Stimulated activated CD8-positive, alpha-beta memory T cell treated with anti-CD3 and anti-CD28 coated beads, Interleukin-7, amount 100 ng/mL, for 24 hours (primary cell): ENCODE data around the gene LRRC8C.
A peak's percentile ranks its signal among the peaks of the same experiment; 100 is the strongest.
"Not testable (repeated sequence)": the region's sequence is repeated elsewhere in the genome, so short reads cannot be mapped to it uniquely, and the experiment has no call there.

Source experiments
- DNase-seq: peaks from one replicate; pipeline ENCODE4 v3.0.0-alpha.2; 2020; ENCODE audit warnings: low read depth

The LRRC8C gene

DNA sequence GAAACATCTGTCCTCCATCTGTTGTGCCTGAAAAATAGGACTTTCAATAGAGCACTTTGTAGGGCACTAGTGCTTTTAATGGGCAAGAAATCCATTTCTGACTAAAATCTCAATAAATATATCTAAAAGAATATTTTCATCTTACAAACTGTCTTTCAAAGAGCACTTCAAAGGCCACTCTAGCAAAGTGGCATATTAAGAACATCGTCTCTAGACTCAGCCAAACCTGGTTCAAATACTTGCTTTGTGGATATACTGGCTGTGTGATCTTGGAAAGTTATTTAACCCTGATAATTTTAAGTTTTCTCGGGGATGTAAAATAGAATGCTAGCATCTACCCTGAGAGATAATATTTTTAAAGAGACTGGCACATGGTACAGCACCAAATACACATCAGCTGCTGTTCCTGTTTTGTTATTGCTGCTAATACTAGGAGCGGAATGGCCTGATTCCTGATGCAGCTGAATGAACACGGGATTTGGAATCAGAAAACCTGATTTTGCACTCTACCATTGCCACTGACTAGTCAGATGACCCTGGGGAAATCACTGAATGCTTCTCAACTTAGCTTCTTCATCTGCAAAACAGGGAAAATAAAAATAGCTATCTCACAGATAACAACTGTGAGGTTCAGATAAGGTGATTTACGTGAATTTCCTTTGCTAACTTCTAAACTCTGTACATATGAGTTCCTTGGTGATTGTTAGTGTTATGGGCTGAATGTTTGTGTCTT is 25.2 kb upstream of the LRRC8C start:
- DNase-seq = no peak

DNA sequence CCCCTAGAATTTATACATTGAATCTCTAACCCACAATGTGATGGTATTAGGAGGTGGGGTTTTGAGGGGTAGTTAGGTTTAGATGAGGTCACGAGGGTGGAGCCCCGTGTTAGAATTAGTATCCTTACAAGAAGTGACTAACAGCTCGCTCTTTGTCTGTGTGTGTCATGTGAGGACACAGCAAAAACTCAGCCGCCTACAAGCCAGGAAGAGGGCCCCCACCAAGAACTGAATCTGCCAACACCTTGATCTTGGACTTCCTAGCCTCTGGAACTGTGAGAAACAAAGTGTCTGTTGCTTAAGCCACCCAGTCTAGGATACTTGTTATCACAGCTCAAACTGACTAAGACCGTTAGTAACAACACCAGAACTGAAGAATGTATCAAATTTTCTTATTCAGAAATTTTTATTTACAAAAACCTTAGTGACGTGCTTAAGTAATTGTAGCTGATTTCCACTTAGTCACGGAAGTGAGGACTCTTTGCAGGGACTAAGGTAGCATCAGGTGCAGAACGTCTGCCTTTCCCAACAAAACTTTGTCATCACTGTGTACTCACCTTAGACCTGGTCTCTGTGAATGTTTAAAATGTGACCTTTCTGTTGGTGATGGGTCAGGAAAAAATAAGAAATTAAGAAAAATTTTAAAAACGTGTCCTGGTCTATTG is 24.5 kb upstream of the LRRC8C start:
- peak; percentile 44 for DNase-seq

DNA sequence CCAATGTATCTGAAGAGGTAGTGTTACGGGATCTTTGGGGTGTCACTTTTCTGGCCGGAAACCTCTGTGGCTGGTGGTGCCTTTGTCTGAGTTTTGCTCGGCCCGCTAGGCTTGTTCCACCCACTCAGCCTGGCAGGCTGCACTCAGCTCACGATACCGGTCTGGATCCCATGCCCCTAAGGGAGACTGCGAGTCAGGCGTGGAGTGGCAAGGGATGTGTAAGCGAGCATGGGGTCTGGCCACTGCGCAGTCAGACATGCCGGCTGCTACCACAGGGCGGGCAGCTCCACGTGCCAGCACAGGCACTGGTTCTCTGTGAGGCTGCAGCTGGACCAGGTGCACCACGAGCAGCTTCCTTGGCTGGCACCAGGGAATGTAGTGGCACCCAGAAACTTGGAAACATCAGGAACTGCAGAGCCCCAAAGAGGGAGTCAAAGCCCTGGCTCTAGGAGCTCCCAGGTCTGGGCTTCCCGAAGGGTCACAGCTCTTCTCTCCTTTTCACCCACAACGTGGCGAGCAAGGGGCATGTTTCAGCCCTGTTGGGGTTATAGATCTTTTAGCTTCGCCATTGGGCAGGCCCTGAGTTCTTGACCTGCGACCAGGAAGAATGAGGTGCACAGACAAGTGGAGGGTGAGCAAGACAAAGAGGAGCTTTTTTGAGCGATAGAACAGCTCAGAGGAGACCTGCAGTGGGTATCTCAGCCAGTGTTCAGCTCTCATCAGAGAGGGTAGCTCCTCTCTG is 23.8 kb upstream of the LRRC8C start:
- no peak for DNase-seq

DNA sequence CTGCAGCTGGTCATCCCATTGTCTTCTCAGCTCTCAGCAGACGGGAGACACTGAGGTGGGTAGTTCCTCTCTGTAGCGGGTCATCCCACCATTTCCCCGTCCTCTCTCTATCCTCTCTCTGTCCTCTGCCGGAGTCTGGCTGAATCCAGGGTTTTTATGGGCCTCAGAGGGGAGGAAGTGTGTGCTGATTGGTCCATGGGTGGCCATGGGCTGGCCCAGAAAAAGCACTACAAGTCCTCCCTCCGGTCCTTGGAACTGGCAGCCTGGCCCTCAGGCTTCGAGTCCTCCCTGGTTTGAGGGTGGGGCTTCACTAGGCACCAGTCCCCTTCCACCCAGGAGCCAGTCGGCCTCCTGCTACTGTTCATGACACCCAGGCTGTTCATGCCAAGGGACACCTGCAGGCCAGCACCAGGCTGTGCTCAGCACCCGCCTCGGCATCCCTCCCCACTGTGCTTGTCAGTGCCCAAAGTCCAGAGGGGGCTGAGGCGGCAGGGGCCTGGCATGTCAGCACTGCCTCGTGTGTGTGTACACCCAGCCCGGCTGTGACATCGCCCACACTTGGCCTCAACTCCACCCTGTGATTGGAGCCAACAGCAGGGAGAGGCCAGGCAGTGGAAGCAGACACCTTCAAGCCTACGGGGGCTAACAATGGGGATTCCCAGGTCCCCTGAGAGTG is 23.0 kb upstream of the LRRC8C start:
- DNase-seq = no peak

DNA sequence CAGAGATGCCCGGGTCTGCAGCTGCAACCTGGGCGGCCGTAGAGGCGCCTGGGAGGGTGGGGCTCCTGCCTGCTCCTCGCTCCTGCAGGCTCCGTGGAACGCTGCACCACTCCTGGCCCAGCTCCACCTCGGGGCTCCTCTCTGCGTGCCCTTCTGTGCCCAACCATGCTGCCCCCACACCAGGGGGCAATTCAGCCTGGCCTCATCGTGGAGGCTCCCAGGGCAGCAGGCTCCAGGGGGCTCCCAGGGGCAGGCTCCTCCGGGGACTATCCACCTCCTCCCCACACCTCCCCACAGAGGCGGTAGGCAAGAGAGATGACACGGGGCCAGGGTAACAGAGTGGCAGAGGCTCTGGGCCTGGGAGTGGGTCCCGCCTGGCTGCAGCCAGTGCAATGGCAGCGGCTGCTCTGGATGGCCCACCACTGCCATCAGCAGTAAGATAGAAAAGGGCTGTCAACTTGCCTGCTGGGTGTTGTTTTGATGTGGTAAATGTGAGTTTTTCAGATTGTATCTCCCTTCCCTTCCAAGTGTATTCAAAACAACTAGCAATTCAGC is 22.4 kb upstream of the LRRC8C start:
- DNase-seq = no peak

DNA sequence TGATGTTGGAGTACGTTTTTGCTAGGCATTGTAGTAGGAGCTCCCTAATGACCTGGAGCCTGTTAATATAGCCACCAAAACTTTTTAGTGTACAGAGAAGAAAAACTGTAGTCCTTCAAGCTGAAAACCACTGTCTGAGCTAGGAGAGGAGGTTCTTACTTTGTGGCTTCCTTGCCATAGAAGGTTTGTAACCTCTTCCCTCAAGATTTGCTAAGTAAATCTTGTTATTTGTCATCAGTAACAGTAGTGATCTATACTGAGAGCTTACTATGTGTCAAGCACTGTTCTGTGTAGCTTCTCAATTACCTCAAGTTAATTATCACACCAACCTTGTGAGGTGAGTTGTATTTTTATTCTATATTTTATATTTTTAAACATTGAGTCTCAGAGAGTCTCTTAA is 21.2 kb upstream of the LRRC8C start:
- DNase-seq = no peak

DNA sequence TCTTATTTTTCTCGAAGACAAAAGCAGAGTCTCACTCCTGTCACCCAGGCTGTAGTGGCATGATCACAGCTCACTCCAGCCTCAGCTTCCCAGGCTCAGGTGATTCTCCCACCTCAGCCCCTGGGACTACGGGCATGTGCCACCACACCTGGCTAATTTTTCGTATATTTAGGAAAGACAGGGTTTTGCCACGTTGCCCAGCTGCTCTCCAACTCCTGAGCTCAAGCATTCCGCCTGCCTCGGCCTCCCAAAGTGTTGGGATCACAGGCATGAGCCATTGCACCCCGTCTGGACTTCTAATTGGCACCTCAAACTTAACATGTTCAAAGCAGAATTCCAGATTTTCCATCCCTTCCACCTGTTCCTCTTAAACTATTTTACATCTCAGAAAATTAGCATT is 19.0 kb upstream of the LRRC8C start:
- DNase-seq = no peak

DNA sequence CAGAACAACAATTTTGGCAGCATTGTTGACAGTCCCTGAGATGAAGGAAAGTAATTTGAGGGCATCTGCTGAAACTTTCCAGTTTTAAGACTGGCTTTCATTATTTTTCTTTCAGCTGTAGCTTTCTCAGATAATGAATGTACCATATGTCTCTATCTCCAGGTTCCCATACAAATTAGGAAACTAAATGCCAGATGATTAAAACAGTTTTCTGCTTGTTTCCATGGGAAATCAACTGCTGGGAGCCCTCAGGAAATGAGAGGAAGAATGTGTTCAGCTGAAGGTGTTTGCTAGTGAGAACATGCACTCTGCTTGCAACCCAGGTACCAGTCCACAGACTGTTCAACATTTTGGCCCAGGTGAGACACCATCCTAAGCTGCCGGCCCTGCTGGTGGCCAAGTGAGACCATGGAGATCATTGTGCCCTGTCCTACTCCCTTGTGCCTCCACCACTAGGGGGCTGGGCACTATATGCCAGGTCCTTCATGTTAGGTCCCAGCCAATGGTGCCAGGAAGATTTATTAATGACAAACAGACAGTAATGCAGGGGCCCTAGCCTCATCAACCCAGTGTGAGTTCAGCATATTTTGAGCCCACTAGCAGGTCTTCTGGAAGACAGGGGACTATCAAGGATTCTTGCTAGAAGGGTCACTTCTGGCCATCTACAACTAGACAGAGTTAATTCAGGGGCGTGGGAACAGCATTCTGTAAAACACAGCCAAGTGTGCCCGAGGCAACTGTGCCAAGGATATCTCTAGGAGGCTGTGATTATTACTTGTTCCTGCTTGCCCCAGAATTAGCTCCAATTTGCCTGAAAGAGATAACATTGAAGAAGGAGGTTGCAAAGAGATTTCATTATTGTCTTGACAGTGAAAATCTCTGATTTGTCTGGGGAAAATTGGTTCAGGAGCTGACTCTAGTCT is 17.0 kb upstream of the LRRC8C start:
- no peak for DNase-seq

DNA sequence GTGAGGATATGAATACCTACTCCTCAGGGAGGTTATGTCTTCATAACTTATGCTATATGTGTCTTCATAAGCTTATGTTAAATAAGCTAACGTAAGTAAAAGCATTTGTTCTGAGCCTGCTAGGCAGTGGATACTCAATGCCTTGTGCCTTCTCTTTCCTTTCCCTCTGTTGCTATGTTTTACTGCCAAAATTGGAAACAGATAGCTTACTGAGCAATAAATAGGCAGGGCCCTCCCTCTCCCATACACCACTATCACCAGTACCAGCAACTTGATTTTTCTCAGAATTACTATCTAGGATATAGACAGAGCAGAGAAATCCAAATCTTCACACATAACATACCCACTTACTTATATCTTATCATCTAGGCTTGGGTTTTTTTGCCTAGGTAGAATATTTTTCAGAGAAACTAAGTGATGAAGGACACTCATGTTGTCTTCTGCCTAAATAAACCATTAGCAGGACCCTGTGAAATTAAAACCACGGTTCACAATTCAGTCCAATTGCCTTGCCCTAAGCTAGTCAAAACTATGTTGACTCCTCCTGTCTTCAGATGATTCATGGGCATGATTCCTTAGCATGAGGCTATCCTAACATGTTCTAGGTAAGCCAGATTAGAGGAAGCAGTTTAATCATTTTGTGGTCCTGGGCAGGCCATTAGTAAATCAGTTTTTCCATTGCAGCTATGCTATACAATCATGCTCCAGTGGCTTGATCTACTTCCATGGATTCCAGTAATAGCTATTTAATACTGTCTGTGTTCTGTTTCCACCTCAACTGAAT is 15.9 kb upstream of the LRRC8C start:
- DNase-seq = no peak

DNA sequence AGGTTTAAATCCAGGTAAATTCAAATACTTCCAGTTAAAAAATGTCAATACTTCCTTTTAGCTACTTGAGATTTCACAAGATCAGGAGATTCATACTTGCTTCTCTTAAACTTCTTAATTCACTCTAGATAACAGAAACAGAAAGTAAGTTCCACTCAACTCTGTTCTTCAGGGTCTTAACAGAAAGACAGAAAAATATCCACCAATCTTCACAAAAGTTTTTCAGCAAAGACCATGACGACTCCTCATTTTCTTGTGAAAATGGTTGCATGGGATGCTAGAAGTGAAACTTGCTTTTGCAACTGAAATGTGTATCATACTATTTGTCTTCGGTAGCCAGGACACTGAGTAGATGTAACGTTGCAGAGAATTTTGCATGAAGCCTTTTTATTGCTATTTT is 12.3 kb upstream of the LRRC8C start:
- no peak for DNase-seq

DNA sequence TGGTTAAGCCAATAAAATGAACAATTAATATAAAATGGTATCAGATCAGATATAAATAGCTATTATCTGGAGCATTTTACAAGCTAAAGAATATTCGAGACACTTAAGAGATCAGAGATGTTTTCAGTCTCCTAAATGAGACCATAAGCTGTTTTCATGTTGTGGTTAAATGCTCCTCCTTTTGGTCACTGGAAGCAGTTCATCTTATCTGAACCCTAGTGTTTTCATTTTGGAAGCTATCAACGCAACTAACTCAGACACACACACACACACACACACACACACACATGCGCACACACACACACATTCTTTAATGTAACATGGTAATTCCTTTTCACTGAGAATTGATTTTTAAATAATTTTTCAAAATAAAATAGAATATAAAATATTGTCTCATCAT is 10.0 kb upstream of the LRRC8C start:
- DNase-seq = no peak

DNA sequence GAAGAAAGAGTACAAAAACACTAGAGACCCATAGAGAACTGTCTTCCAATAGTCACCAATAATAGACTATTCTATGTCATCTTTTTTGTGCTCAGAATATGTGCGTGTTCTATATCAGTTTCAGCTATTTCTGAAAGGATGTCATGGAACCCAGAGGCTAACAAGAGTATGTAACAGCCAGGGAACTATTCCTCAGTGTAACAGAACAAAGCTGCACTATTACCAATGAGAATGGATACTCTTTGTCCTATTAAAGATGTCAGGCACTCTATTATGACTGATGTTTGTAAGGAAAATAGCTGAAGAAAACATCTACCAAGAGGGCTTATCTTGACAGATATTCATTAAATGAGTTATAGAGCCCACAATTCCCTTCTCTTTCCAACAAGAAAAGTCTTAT is 8.6 kb upstream of the LRRC8C start:
- no peak for DNase-seq

DNA sequence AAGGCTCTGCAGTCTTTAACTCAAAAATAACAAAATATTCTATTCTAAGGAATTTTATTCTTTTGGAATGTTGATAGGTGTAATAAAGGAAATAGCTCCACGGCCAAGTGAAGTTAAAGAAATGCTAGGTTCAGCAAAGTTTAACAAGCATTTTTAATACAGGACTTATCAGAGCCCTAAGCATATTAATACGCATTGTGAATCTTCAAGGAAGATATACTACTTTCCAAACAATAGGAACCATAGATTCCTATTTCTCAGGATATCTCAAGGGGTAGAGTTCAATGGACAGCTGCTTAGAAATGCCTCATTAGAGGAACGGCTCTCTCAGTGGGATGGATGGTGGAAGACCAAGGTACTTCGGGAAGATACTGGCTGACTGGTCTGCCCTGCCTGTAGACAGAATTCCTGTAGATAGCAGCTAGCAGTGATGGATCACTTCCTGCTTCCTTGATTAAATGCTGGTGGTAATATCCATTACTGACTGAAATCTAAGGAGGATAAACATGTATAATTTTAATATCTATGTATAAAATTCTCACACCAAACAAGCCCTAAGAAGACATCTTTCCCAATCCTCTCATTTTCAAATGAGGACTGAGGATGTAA is 8.1 kb upstream of the LRRC8C start:
- no peak for DNase-seq

DNA sequence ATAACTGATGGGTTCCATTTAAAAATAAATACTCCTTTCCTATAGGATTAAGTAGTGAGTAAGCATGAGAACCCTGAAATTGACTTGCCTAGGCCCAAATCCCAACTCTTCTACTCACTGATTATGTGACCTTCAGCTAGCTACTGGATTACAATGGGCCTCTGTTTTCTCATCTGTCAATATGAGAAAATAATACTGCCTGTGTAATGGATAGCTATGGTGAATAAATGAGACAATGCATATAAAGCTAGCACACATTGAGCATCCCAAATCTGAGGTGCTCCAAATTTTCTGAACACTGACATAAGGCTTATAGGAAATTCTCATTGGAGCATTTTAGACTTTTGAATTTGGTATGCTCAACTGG is 5.3 kb upstream of the LRRC8C start:
- DNase-seq = no peak

DNA sequence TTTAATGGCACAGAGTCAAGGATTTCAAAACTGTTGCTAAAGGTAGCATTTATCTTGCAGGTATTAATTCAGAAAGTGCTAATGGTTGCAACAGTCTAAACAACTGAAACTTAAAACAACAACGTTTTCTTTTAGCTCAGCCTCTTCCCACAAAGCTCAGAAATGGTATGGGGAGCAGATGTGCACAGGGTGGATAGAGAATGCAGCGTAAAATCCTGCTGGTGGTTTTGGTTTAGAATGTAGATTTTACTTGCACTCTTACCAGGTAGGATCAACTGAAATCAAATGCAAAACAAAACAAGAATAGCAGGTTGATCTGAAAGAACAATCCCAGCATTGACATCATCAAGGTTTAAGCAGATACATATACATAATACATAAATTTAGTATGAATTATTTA is 3.8 kb upstream of the LRRC8C start:
- DNase-seq = no peak

DNA sequence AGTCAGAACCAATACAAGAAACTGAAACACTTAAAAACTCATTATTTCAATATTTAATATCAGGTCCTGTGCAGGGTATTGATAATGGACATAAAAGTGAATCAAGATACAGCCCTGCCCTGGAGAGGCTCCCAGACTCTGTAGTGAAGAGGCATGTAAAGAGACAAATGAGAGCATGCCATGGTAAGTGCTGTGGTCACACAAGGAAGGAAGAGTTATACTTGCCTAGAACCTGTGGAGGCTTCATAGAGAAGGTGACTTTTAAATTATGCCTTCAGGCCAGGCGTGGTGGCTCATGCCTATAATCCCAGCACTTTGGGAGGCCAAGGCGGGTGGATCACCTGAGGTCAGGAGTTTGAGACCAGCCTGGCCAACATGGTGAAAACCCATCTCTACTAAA is 3.3 kb upstream of the LRRC8C start:
- not testable (repeated sequence) for DNase-seq

DNA sequence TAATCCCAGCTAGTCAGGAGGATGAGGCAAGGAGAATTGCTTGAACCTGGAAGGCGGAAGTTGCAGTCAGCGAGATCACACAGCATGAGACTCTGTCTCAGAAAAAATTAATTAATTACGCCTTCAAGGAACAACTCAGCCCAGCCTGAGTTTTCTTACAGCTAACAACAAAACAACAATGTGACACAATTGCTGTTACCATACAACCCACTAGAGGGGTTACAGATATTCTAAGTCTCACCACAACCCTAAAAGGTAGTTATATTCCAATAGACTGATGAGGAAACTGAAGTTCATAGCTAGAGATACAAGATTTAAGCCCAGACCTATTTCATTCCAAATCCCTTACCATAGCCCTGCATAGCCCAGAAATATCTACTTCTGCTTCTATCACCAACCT is 2.9 kb upstream of the LRRC8C start:
- DNase-seq = no peak

DNA sequence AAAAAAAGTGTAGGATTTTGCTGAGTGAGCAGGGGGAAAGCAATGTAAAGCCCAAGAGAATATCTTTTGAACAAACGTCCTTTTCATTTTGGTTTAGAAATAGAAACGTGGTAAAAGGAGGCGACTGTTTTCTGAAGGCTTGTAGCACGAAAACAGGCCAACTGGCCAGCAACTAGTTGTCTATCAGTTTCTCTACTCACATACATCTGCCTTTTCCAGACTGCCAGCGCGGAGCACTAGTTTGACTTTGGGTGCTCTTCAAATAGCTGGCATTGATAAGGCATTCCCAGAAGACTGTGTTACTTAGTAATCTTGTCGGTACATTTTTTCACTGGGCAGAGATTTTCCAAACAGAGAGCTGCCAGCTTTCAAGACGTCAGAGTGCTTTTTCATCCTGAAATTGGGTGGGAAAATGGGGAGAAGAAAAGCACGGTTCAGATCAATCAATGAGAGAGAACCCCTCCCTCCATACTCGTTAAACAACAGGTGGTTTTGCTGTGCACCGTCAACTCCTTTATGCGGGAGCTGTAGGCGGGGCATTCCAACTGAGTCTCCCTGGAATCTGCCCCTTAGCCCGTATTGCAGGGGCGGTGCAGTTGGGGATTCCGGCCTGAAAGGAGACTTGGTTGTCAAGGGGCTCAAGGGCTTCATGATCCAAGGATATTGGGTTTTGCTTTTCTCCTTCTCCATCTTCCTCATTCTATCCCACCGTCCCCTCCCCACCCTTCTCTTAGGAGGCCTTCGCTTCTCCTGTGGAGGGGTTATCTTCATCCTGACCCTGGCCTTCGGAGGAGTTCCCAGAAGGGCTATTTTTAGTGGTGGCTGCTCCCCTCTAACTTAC is 884 bp upstream of the LRRC8C start:
- no peak for DNase-seq

DNA sequence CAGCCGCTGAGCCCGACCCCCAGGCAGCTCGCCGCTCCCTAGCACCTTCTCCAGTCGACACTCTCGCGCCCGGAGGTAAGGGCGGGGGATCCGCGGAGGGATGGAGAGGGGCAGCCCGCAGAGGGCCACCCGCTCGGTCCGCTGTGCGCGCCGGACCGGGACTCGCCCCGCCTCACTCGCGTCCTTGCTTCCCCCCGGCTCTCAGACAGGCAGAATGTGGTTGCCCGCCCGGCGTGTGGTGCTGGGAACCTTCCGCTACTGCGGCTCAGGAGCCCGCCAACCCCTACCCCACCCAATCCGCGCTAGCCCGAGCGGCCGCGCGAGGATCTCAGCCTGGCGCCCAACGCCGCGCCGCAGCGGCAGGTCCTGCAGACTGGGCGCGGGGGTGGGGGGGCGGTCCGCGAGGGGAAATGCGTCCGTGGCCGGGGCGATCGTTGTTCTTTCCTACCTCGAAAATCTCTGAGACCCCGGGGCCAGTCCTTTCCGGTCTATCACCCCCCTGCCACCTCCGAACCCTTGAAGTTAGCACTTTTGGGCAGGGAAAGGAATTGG is 404 bp downstream of the LRRC8C start:
- DNase-seq = no peak
